Naive thymus-derived CD4-positive, alpha-beta T cell (primary cell): ENCODE results near the gene GSG1L. TPM values are rescaled to one million over a fixed set of nuclear protein-coding genes. Genes with fewer than 3 reads are reported as not detected.

ENCODE experiments used
- ATAC-seq: fragments of 150-1000 bp; cut with Tn5 transposase; 2 replicates; pipeline ENCODE4 v1.10.0; 2021; ENCODE audit warnings: mild to moderate bottlenecking, moderate library complexity
- CTCF ChIA-PET: fragments of 350-600 bp; sonication (Branson Sonifier 250); formaldehyde crosslinking; loops from one replicate; lab custom pipeline; 2021; ENCODE audit warnings: antibody characterized with exemption; lab: Charles Lee
- POLR2A ChIA-PET: fragments of 350-600 bp; sonication (Branson Sonifier 250); formaldehyde crosslinking; loops from one replicate; lab custom pipeline; 2021; ENCODE audit warnings: antibody characterized with exemption, inconsistent platforms; lab: Charles Lee
- DNase-seq, 9 donors: peaks; one replicate each; pipeline versions ENCODE4 v3.0.0 to v3.0.0-alpha.2; 2020 to 2022; ENCODE audit warnings: mixed read lengths in 1 of 9
- H3K27ac ChIP-seq: one replicate; pipeline ENCODE4 v1.7.0; 2013; ENCODE audit warnings: mild to moderate bottlenecking, low read depth, low read length, moderate library complexity
- H3K27me3 ChIP-seq, 2 donors: one replicate each; pipeline ENCODE4 v1.7.0; 2013; ENCODE audit warnings: low read length in 2 of 2, mild to moderate bottlenecking in 2 of 2, moderate library complexity in 2 of 2; ENCODE audit not compliant: control insufficient read depth in 2 of 2, insufficient read depth in 2 of 2
- H3K36me3 ChIP-seq, 3 experiments: 1 replicate in 2 of 3; 2 replicates in 1 of 3; pipeline ENCODE4 v1.7.0; 2013; ENCODE audit warnings: low read length in 3 of 3, mild to moderate bottlenecking in 3 of 3, moderate library complexity in 1 of 3; ENCODE audit not compliant: insufficient read depth in 3 of 3, control insufficient read depth in 2 of 3
- H3K4me1 ChIP-seq, 2 donors: one replicate each; pipeline ENCODE4 v1.7.0; 2013; ENCODE audit warnings: low read length in 2 of 2, mild to moderate bottlenecking in 2 of 2, moderate library complexity in 1 of 2; ENCODE audit not compliant: control insufficient read depth in 2 of 2, insufficient read depth in 2 of 2
- H3K4me3 ChIP-seq: 2 replicates; pipeline ENCODE4 v1.7.0; 2013; ENCODE audit warnings: mild to moderate bottlenecking, low read length
- H3K9me3 ChIP-seq, 3 experiments: 1 replicate in 2 of 3; 2 replicates in 1 of 3; pipeline ENCODE4 v1.7.0; 2013; ENCODE audit warnings: low read length in 3 of 3; ENCODE audit not compliant: control insufficient read depth in 2 of 3
- H3K27ac Mint-ChIP-seq, 9 donors: one replicate each; pipeline ENCODE4 v1.8.0; 2020 to 2022; ENCODE audit warnings: mixed read lengths in 9 of 9, mild to moderate bottlenecking in 8 of 9, moderate library complexity in 5 of 9, inconsistent platforms in 2 of 9
- H3K27me3 Mint-ChIP-seq, 5 donors: one replicate each; pipeline ENCODE4 v1.8.0; 2021 to 2022; ENCODE audit warnings: mixed read lengths in 5 of 5, mild to moderate bottlenecking in 1 of 5
- H3K36me3 Mint-ChIP-seq, 5 donors: one replicate each; pipeline ENCODE4 v1.8.0; 2020 to 2022; ENCODE audit warnings: mixed read lengths in 5 of 5, mild to moderate bottlenecking in 3 of 5, inconsistent platforms in 1 of 5
- H3K4me1 Mint-ChIP-seq, 7 donors: one replicate each; pipeline ENCODE4 v1.8.0; 2020 to 2022; ENCODE audit warnings: mixed read lengths in 7 of 7, mild to moderate bottlenecking in 3 of 7, inconsistent platforms in 1 of 7
- H3K4me3 Mint-ChIP-seq, 10 donors: one replicate each; pipeline ENCODE4 v1.8.0; 2020 to 2022; ENCODE audit warnings: mild to moderate bottlenecking in 10 of 10, mixed read lengths in 10 of 10, moderate library complexity in 6 of 10, inconsistent platforms in 2 of 10
- H3K9me3 Mint-ChIP-seq, 11 donors: one replicate each; pipeline ENCODE4 v1.8.0; 2020 to 2022; ENCODE audit warnings: mixed read lengths in 11 of 11, mild to moderate bottlenecking in 4 of 11, inconsistent platforms in 1 of 11, moderate library complexity in 1 of 11
- intact Hi-C, 2 donors: fragments of 100-400 bp; cut with micrococcal nuclease; formaldehyde crosslinking; loops; one replicate each; pipeline ENCODE4 v1.15.1; 2023
- polyA plus RNA-seq, 2 donors: library from polyadenylated mRNA; unstranded; fragments of 300-500 nt; fragmentation: Illumina TruSeq; gene quantifications; one replicate each; pipeline ENCODE4 v1.2.3, GENCODE V29; 2021
- total RNA-seq, 6 experiments: library from RNA in 5 of 6; stranded (reverse) in 5 of 6; gene quantifications; 1 replicate in 5 of 6; 2 replicates in 1 of 6; pipeline ENCODE4 v1.2.3 and lab custom pipeline; 2021 to 2026

The GSG1L gene
- total and polyA plus RNA-seq, 7 experiments from 2014 or later: 0.10 TPM; not detected in 6

DNA sequence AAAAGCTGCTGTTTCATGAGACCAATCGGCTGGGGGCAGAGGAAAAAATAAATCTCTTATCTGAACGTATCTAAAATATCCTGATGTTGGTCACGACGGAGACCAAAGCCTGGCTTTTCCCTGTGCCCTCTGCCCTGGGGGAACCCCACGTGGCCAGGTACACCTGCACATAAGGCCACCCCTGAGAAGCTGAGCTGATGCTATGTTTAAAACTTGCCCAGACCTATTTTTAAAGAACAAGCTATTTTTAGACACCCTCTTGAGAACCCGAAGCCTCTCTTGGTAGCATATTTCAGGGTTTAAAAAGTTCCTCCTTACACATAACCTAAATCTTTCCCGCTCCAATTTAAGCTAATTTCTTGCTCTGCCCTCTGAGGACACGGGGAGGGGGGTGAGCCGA lies 210.4 kb downstream of the GSG1L start:
- POLR2A ChIA-PET: no interaction called here
- Mint-ChIP-seq H3K27ac (no peak overlapping the region), H3K27me3 (peaks cover 16 to 67% (median 35%) of the 10 kb centered on the region in 5 donors), H3K9me3 (peaks cover 0 to 2% (median 0%) of the 10 kb centered on the region in 11 donors), H3K4me3 (no peak overlapping the region), H3K4me1 (peaks cover 0 to 2% (median 0%) of the 10 kb centered on the region in 7 donors), H3K36me3 (no peaks in the 10 kb centered on the region)
- Histone ChIP-seq H3K27ac (no peak overlapping the region), H3K27me3 (no peaks in the 10 kb centered on the region), H3K4me1 (no peaks in the 10 kb centered on the region), H3K9me3 (no peaks in the 10 kb centered on the region), H3K4me3 (no peak overlapping the region), H3K36me3 (no peaks in the 10 kb centered on the region)
- DNase-seq (no peak), ATAC-seq (no peak)
- CTCF ChIA-PET: no interaction called here
- intact Hi-C loops: no loop called here

GRCh38 chr16:27852681-27853080 lies 210.8 kb downstream of the GSG1L start:
- no peaks in the 10 kb centered on the region for H3K9me3 ChIP-seq
- H3K27ac Mint-ChIP-seq: peak overlapping the region in 1 of 9 donors; percentile 8
- H3K4me3 Mint-ChIP-seq: no peak overlapping the region
- ChIA-PET POLR2A (no interaction called here), CTCF (no interaction called here)
- H3K27me3 Mint-ChIP-seq: peaks cover 16 to 69% (median 39%) of the 10 kb centered on the region in 5 donors
- H3K27me3 ChIP-seq: no peaks in the 10 kb centered on the region
- no peak for ATAC-seq
- intact Hi-C loops: no loop called here
- H3K4me1 Mint-ChIP-seq: peaks cover 0 to 2% (median 0%) of the 10 kb centered on the region in 7 donors
- no peaks in the 10 kb centered on the region for H3K36me3 ChIP-seq
- no peaks in the 10 kb centered on the region for H3K4me1 ChIP-seq
- H3K9me3 Mint-ChIP-seq: peaks cover 0 to 2% (median 0%) of the 10 kb centered on the region in 11 donors
- H3K36me3 Mint-ChIP-seq: no peaks in the 10 kb centered on the region
- H3K27ac ChIP-seq: no peak overlapping the region
- DNase-seq: no peak
- no peak overlapping the region for H3K4me3 ChIP-seq

- H3K27me3 ChIP-seq: no peaks in the 10 kb centered on the region
- POLR2A ChIA-PET: no interaction called here
- H3K27ac ChIP-seq: no peak overlapping the region
- peaks cover 0 to 2% (median 0%) of the 10 kb centered on the region in 11 donors for H3K9me3 Mint-ChIP-seq
- no peak overlapping the region for H3K4me3 Mint-ChIP-seq
- H3K36me3 ChIP-seq: no peaks in the 10 kb centered on the region
- CTCF ChIA-PET: no interaction called here
- H3K4me1 ChIP-seq: no peaks in the 10 kb centered on the region
- no peak overlapping the region for H3K4me3 ChIP-seq
- peak overlapping the region in 1 of 9 donors; percentile 8 for H3K27ac Mint-ChIP-seq
- no peaks in the 10 kb centered on the region for H3K36me3 Mint-ChIP-seq
- intact Hi-C loops: no loop called here
- peaks cover 0 to 2% (median 0%) of the 10 kb centered on the region in 7 donors for H3K4me1 Mint-ChIP-seq
- peaks cover 16 to 71% (median 42%) of the 10 kb centered on the region in 5 donors for H3K27me3 Mint-ChIP-seq
- no peaks in the 10 kb centered on the region for H3K9me3 ChIP-seq
- ATAC-seq (no peak), DNase-seq (no peak)
Observed at GRCh38 chr16:27852116-27852515, 211.4 kb downstream of the GSG1L start.

DNA sequence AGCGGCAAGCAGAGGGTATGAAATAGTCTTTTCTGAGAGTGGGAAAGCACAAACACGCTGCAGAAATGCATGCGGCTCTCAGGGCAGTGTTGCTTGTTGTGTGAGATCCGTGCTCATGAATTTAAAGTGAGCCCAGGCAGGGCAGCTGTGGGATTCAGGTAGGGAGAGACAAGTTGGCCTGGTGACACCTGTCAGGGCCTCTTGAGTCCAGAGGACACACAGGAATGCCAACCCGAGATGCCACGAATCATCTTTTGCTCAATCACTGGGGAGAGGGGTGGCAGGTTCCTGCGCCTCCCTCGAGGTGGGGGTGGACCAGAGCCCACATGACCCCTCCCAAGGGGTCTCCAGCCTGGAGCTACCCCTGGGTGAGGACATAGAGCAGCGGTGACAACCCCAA lies 211.9 kb downstream of the GSG1L start:
- Mint-ChIP-seq H3K36me3 (no peaks in the 10 kb centered on the region), H3K9me3 (peaks cover 0 to 2% (median 0%) of the 10 kb centered on the region in 11 donors), H3K27me3 (peaks cover 16 to 75% (median 45%) of the 10 kb centered on the region in 5 donors), H3K4me1 (peaks cover 0 to 2% (median 0%) of the 10 kb centered on the region in 7 donors), H3K27ac (no peak overlapping the region), H3K4me3 (no peak overlapping the region)
- no peak for DNase-seq
- intact Hi-C loops: no loop called here
- Histone ChIP-seq H3K4me1 (no peaks in the 10 kb centered on the region), H3K27me3 (no peaks in the 10 kb centered on the region), H3K4me3 (no peak overlapping the region), H3K27ac (no peak overlapping the region), H3K9me3 (no peaks in the 10 kb centered on the region), H3K36me3 (no peaks in the 10 kb centered on the region)
- POLR2A ChIA-PET: no interaction called here
- no peak for ATAC-seq
- CTCF ChIA-PET: no interaction called here

- peaks cover 0 to 2% (median 0%) of the 10 kb centered on the region in 7 donors for H3K4me1 Mint-ChIP-seq
- no peak overlapping the region for H3K27ac Mint-ChIP-seq
- H3K4me3 Mint-ChIP-seq: no peak overlapping the region
- Histone ChIP-seq H3K4me3 (no peak overlapping the region), H3K27ac (no peak overlapping the region), H3K9me3 (no peaks in the 10 kb centered on the region), H3K4me1 (no peaks in the 10 kb centered on the region), H3K36me3 (no peaks in the 10 kb centered on the region), H3K27me3 (no peaks in the 10 kb centered on the region)
- no peaks in the 10 kb centered on the region for H3K36me3 Mint-ChIP-seq
- CTCF ChIA-PET: no interaction called here
- POLR2A ChIA-PET: no interaction called here
- ATAC-seq (no peak), DNase-seq (no peak)
- H3K27me3 Mint-ChIP-seq: peaks cover 16 to 82% (median 54%) of the 10 kb centered on the region in 5 donors
- intact Hi-C loops: no loop called here
- H3K9me3 Mint-ChIP-seq: peaks cover 0 to 3% (median 0%) of the 10 kb centered on the region in 11 donors
Observed at GRCh38 chr16:27849621-27850020, 213.9 kb downstream of the GSG1L start.

DNA sequence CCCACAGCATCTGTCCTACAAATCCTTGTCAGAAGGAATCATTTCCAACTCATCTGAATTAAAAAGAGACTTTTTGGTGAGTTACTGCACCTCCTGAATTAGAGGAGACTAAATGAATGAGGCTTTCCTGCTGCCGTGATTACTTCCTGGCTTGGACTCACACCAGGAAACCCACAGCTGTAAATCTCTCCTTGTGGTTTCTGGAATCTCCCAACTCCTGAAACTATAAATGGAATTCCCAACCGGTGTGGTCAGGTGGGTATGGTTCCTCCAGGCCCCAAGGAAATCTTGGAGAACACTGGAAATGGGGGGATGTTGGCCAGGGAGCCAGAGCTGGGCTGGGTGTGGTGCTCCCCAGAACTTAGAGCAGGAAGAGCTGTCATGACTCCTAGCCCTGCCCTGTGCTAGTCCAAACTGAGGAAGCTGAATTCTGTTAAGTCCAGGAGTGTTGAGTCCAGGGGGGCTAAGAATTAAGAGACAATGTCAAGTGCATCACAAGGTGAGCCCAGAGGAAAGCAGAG lies 216.4 kb downstream of the GSG1L start:
- intact Hi-C loops: no loop called here
- Mint-ChIP-seq H3K27ac (no peak overlapping the region), H3K4me3 (no peak overlapping the region), H3K27me3 (peaks cover 7 to 74% (median 48%) of the 10 kb centered on the region in 5 donors), H3K9me3 (peaks cover 0 to 3% (median 0%) of the 10 kb centered on the region in 11 donors), H3K4me1 (no peaks in the 10 kb centered on the region), H3K36me3 (no peaks in the 10 kb centered on the region)
- Histone ChIP-seq H3K9me3 (no peaks in the 10 kb centered on the region), H3K27ac (no peak overlapping the region), H3K27me3 (no peaks in the 10 kb centered on the region), H3K4me3 (no peak overlapping the region), H3K36me3 (no peaks in the 10 kb centered on the region), H3K4me1 (no peaks in the 10 kb centered on the region)
- ATAC-seq: no peak
- DNase-seq: no peak
- POLR2A ChIA-PET: no interaction called here
- CTCF ChIA-PET: no interaction called here

DNA sequence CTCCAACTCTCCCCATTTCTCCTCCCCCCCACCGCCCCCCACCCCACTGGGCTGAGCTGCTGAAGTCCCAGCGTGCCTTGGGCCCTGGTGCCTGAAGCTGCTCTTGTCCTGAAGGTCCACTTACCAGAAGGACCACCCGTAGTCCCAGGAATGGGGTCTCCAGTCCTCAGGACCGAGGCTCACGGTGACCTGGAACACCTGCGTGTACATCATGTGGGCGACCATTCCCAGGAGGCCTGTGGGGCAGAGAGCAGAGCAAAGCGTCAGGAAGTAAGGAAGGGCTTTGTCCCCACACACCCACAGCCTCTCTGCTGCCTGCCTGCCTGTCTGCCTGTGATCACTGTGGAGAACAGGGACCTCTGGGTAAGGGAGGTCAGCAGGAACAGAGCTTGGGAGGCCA lies 218.7 kb downstream of the GSG1L start:
- Mint-ChIP-seq H3K27me3 (peaks cover 2 to 59% (median 32%) of the 10 kb centered on the region in 5 donors), H3K36me3 (no peaks in the 10 kb centered on the region), H3K4me3 (no peak overlapping the region), H3K27ac (no peak overlapping the region), H3K9me3 (peaks cover 0 to 3% (median 0%) of the 10 kb centered on the region in 11 donors), H3K4me1 (no peaks in the 10 kb centered on the region)
- no peaks in the 10 kb centered on the region for H3K36me3 ChIP-seq
- no peak overlapping the region for H3K4me3 ChIP-seq
- no peak overlapping the region for H3K27ac ChIP-seq
- DNase-seq: no peak
- CTCF ChIA-PET: no interaction called here
- H3K4me1 ChIP-seq: no peaks in the 10 kb centered on the region
- ATAC-seq: no peak
- intact Hi-C loops: no loop called here
- POLR2A ChIA-PET: no interaction called here
- H3K9me3 ChIP-seq: no peaks in the 10 kb centered on the region
- H3K27me3 ChIP-seq: no peaks in the 10 kb centered on the region
